Ascending aorta (tissue), 2 donors: ENCODE measurements around the gene FSTL4. TPM values are rescaled to one million over a fixed set of nuclear protein-coding genes. Genes with fewer than 3 reads are reported as not detected.

Source experiments
- DNase-seq, 2 donors: peaks; one replicate each; pipeline ENCODE4 v3.0.0-alpha.2; 2019; ENCODE audit warnings: low spot score in 2 of 2
- H3K27ac ChIP-seq, 2 donors: fragments of 200-600 bp; sonication (generic); one replicate each; pipeline ENCODE4 v1.5.1; 2016 to 2017; ENCODE audit warnings: mild to moderate bottlenecking in 1 of 2
- H3K27me3 ChIP-seq: fragments of 200-600 bp; sonication (generic); one replicate; pipeline ENCODE4 v1.5.1; 2017
- H3K36me3 ChIP-seq, 2 donors: fragments of 200-600 bp; sonication (generic); one replicate each; pipeline ENCODE4 v1.5.1; 2016
- H3K4me1 ChIP-seq, 2 donors: fragments of 200-600 bp; sonication (generic); one replicate each; pipeline ENCODE4 v1.5.1; 2016 to 2017; ENCODE audit warnings: mild to moderate bottlenecking in 1 of 2
- H3K4me3 ChIP-seq, 2 donors: fragments of 200-600 bp; sonication (generic); one replicate each; pipeline ENCODE4 v1.5.1; 2016 to 2017; ENCODE audit warnings: mild to moderate bottlenecking in 1 of 2
- H3K9me3 ChIP-seq, 2 donors: fragments of 200-600 bp; sonication (generic); one replicate each; pipeline ENCODE4 v1.5.1; 2016
- intact Hi-C: fragments of 100-400 bp; cut with DNase I; formaldehyde crosslinking; loops from one replicate; pipeline ENCODE4 v1.15.1; 2023
- total RNA-seq: library from RNA; depleted of rRNA; stranded (reverse); fragments of >200 nt; gene quantifications from one replicate; pipeline ENCODE4 v1.1.0, GENCODE V29; 2016
- TF ChIP-seq, protein P1 (sequence below), 3 experiments: fragments of 200-600 bp in 2 of 3; fragments of 450-650 bp in 1 of 3; sonication (generic) in 2 of 3; IDR thresholded peaks; one replicate each; pipeline ENCODE4 v1.5.1; 2016 to 2019; ENCODE audit warnings: antibody characterized with exemption in 3 of 3, mild to moderate bottlenecking in 1 of 3, moderate library complexity in 1 of 3

FSTL4 gene
- total RNA-seq, 1 donor from 2014 or later, result 0.11 TPM

DNA sequence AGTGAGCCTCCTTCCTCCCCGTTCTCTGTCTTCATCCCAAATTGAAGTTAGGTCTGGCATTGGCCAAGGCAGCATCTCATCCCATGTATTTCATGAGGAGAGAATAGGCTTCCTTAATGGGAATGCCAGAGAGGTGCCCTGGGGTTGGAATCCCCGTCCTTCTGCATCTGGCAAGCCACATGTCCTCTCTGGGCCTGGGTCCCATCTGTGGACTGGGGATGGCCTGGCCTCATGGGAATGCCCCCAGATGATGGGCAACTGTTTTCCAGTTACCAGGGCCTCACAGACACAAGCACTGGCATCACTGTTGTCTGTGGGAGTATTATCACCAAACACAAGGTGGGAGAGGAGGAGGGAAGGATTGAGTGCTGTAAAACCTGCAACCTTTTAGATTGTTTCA, 153.9 kb downstream of the FSTL4 start:
- no peaks in the 10 kb centered on the region for H3K9me3 ChIP-seq

DNA sequence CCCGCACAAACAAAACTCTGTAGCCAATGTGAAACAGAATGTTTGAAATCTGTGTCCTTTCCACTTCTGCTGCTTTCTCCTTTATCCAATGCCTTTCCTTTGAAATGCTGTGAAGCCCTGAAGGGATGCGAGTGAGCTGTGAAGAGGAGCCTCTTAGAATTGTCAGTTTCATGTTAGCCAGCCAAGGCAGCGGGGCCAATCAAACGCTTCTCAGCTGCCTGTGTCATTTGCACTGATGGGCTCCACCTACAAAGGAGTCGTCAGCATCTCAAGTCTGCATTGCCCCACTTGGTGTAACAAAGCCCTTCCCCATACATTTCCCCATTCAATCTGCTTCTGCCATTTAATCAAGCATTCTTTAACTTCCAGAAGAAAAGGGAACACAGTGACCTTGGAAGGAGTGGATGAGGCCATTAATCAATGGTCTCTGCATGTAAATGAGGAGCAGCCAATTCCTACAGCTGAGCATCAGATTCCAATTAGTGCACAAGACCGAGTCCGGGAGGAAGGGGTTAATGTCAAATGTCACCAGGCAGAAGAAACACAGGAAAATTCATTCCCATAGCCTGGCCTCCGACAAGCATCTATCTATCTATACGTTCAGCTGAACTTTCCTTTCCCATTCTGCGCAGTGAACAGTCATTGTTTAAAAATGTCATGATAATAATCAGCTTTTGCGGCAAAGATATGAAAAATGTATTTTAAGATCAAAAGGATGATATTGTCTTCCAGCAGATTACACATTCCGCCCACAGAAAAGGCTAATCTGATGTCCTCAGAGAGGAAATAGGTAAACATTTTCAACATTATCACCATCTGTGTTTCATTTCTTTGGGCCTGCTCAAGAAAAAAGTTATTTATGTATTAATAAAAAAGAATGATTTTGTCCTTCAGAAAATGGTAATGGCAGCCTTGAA, 154.6 kb downstream of the FSTL4 start:
- no peak overlapping the region for H3K4me3 ChIP-seq
- H3K4me1 ChIP-seq, result no peaks in the 10 kb centered on the region
- H3K9me3 ChIP-seq, result no peaks in the 10 kb centered on the region
- intact Hi-C loops, result no loop called here
- DNase-seq, result no peak
- no peaks in the 10 kb centered on the region for H3K27me3 ChIP-seq
- H3K36me3 ChIP-seq, result no peaks in the 10 kb centered on the region
- no peak overlapping the region for H3K27ac ChIP-seq
- TF ChIP-seq, protein P1, sequence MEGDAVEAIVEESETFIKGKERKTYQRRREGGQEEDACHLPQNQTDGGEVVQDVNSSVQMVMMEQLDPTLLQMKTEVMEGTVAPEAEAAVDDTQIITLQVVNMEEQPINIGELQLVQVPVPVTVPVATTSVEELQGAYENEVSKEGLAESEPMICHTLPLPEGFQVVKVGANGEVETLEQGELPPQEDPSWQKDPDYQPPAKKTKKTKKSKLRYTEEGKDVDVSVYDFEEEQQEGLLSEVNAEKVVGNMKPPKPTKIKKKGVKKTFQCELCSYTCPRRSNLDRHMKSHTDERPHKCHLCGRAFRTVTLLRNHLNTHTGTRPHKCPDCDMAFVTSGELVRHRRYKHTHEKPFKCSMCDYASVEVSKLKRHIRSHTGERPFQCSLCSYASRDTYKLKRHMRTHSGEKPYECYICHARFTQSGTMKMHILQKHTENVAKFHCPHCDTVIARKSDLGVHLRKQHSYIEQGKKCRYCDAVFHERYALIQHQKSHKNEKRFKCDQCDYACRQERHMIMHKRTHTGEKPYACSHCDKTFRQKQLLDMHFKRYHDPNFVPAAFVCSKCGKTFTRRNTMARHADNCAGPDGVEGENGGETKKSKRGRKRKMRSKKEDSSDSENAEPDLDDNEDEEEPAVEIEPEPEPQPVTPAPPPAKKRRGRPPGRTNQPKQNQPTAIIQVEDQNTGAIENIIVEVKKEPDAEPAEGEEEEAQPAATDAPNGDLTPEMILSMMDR (IDR thresholded peaks at IDR 0.05), result no peak

More for the DNA sequence above, 153.9 kb downstream of the FSTL4 start:
- no peaks in the 10 kb centered on the region for H3K4me1 ChIP-seq
- DNase-seq, result no peak
- H3K27ac ChIP-seq, result no peak overlapping the region
- TF ChIP-seq, protein P1 (IDR thresholded peaks at IDR 0.05), result no peak
- no peaks in the 10 kb centered on the region for H3K27me3 ChIP-seq
- H3K4me3 ChIP-seq, result no peak overlapping the region
- intact Hi-C loops, result no loop called here
- no peaks in the 10 kb centered on the region for H3K36me3 ChIP-seq

DNA sequence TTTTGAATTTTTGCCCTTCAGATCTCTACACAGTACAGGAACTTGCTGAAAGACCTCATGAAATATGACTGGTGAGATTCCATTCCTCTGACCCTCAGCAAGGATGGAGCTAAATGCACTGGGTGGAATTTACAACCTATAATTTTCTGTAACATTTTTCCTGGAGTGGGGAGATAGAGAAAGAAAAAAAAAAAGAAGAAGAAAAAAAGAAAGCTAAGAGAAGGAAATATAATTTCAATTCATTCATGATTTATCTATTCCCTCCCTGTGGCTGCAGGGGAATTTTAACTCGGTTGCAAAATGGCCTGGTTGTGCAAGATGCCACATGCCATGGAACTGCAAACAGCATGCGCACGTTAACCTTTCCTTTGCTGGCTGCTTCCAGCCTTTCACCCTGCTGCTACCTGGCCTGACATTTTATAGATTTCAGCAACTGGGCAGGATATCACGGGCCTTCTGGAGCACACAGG, 155.4 kb downstream of the FSTL4 start:
- intact Hi-C loops, result no loop called here
- no peaks in the 10 kb centered on the region for H3K36me3 ChIP-seq
- no peaks in the 10 kb centered on the region for H3K4me1 ChIP-seq
- no peak overlapping the region for H3K27ac ChIP-seq
- DNase-seq, result no peak
- TF ChIP-seq, protein P1 (IDR thresholded peaks at IDR 0.05), result no peak
- no peak overlapping the region for H3K4me3 ChIP-seq
- no peaks in the 10 kb centered on the region for H3K9me3 ChIP-seq
- no peaks in the 10 kb centered on the region for H3K27me3 ChIP-seq

DNA sequence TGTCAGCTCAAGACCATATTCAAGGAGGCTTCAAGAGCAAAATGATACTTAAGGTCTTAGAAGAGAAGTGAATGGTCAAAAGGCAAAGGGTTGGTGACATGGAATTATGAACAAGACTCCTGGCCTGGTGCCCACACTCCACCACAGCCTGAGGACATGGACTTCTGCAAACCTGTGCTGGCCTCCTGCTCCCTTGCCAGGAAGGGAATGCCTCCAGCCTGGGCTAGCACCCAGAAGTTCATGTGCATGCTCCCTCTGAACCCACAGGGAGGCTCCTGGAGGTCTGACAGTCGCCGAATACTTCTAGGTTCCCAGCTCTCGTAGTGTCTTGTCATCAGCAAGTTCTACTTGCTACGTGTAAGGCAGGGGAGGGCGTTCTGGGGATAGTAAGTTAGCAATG, 156.7 kb downstream of the FSTL4 start:
- H3K27me3 ChIP-seq, result no peaks in the 10 kb centered on the region
- intact Hi-C loops, result no loop called here
- no peak overlapping the region for H3K4me3 ChIP-seq
- TF ChIP-seq, protein P1 (IDR thresholded peaks at IDR 0.05), result no peak
- H3K27ac ChIP-seq, result no peak overlapping the region
- no peak for DNase-seq
- no peaks in the 10 kb centered on the region for H3K4me1 ChIP-seq
- no peaks in the 10 kb centered on the region for H3K36me3 ChIP-seq
- no peaks in the 10 kb centered on the region for H3K9me3 ChIP-seq

DNA sequence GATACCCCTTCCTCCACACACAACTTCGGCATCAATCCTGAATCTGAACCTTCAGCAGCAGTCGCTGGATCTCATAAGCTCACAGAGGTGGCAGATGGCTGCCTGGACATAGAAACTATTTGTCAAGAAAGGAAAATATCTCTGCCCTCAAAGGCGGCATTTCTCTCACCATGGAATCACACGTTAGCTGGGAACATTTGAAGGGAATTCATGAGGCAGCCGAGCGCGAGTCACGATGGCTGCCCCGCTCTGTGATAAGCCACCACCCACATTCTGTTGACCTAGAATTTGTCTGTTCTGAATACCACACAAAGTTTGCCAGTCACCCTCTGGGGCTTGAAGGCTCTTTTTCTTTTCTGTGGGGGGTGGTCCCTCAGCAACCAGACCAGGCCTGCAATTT, 157.9 kb downstream of the FSTL4 start:
- no peak overlapping the region for H3K27ac ChIP-seq

More for the DNA sequence above, 157.9 kb downstream of the FSTL4 start:
- H3K27me3 ChIP-seq, result no peaks in the 10 kb centered on the region
- no peaks in the 10 kb centered on the region for H3K9me3 ChIP-seq
- no peaks in the 10 kb centered on the region for H3K4me1 ChIP-seq
- no peak overlapping the region for H3K4me3 ChIP-seq
- DNase-seq, result no peak
- intact Hi-C loops, result no loop called here
- no peaks in the 10 kb centered on the region for H3K36me3 ChIP-seq
- TF ChIP-seq, protein P1 (IDR thresholded peaks at IDR 0.05), result no peak
